AG04449 (cell line): Measurements from ENCODE around the gene PFKM.

Experiments used
- CTCF ChIA-PET: fragments of 350-600 bp; formaldehyde crosslinking; extraction: SDS; loops from one replicate; lab custom pipeline; 2021; ENCODE audit warnings: antibody characterized with exemption; lab: Yijun Ruan, JAX
- POLR2A ChIA-PET: fragments of 400-600, 350-600 bp; formaldehyde crosslinking; extraction: SDS; loops from one replicate; lab custom pipeline; 2020; ENCODE audit warnings: antibody characterized with exemption, inconsistent platforms; lab: Yijun Ruan, JAX
- DNase-seq: peaks from one replicate; pipeline ENCODE4 v3.0.0-alpha.2; 2010; ENCODE audit warnings: low read depth, low spot score
- H3K4me3 ChIP-seq: 2 replicates; pipeline ENCODE4 v1.5.1; 2011; ENCODE audit warnings: low read depth, mild to moderate bottlenecking, control low read depth, low read length
- TF ChIP-seq, protein P1 (sequence below): IDR thresholded peaks from one replicate; pipeline ENCODE4 v1.5.1; 2011; ENCODE audit warnings: mild to moderate bottlenecking, moderate library complexity, low read length, control low read depth, inconsistent platforms; ENCODE audit not compliant: insufficient read depth; ENCODE audit errors: missing control alignments

Gene PFKM

DNA sequence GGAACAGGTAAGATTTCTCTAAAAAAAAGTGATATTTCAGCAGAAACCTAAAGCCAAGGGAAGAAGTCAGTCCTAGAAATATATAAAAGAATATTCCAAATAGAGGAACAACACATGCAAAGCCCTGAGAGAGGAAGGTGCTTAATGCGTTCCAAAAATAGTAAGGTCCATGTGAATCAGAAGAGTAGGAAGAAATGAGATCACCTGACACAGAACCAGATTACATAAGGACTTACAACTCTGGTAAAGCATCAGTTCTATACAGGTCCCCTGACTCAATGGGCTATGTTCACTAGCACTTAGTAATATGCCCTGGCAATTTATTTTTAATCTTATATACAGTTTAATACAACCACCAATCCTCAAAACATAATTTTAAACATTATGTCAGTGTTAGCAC is 43.3 kb upstream of the PFKM start:
- ChIA-PET CTCF (no interaction called here), POLR2A (no interaction called here)
- TF ChIP-seq, protein P1, sequence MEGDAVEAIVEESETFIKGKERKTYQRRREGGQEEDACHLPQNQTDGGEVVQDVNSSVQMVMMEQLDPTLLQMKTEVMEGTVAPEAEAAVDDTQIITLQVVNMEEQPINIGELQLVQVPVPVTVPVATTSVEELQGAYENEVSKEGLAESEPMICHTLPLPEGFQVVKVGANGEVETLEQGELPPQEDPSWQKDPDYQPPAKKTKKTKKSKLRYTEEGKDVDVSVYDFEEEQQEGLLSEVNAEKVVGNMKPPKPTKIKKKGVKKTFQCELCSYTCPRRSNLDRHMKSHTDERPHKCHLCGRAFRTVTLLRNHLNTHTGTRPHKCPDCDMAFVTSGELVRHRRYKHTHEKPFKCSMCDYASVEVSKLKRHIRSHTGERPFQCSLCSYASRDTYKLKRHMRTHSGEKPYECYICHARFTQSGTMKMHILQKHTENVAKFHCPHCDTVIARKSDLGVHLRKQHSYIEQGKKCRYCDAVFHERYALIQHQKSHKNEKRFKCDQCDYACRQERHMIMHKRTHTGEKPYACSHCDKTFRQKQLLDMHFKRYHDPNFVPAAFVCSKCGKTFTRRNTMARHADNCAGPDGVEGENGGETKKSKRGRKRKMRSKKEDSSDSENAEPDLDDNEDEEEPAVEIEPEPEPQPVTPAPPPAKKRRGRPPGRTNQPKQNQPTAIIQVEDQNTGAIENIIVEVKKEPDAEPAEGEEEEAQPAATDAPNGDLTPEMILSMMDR: no peak
- no peak for DNase-seq
- no peak overlapping the region for H3K4me3 ChIP-seq

DNA sequence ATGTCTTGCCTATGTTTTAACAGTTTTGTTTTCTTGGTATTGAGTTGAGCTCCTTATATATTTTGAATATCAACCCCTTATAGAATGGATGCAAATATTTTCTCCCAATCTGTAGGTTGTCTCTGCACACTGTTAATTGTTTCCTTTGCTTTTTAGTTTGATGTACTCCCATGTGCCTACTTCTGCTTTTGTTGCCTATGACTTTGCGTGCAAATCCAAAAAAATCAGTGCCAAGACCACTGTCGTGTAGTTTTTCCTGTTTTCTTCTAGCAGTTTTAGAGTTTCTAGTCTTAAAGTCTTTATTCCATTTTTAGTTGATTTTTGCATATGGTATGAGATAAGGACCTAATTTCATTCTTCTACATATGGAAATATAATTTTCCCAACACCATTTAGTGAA is 42.1 kb upstream of the PFKM start:
- TF ChIP-seq, protein P1: no peak
- no peak overlapping the region for H3K4me3 ChIP-seq
- ChIA-PET POLR2A (no interaction called here), CTCF (interaction anchor here (0.9 to 1.8 kb wide), 4 partner anchors 15 to 541 kb away, joined by 3 to 8 read pairs (median 4); no protein-coding TSS in a partner anchor)
- DNase-seq: no peak

DNA sequence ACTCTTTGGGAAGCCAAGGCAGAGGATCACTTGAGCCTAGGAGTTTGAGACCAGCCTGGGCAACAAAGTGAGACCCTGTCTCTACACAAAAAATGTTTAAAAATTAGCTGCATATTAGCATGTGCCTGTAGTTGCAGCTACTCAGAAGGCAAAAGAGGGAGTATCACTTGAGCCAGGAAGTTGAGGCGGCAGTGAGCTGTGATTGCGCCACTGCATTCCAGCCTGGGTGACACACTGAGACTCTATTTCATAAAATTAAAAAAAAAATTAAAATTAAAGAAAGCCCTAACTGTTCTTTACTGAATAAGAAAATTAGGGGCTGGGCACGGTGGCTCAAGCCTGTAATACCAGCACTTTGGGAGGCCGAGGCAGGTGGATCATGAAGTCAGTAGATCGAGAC is 40.3 kb upstream of the PFKM start:
- POLR2A ChIA-PET: no interaction called here
- H3K4me3 ChIP-seq: no peak overlapping the region
- TF ChIP-seq, protein P1: no peak
- no peak for DNase-seq
- CTCF ChIA-PET: interaction anchor here (1.4 kb wide), 1 partner anchor 111 kb away, joined by 6 read pairs; no protein-coding TSS in a partner anchor

DNA sequence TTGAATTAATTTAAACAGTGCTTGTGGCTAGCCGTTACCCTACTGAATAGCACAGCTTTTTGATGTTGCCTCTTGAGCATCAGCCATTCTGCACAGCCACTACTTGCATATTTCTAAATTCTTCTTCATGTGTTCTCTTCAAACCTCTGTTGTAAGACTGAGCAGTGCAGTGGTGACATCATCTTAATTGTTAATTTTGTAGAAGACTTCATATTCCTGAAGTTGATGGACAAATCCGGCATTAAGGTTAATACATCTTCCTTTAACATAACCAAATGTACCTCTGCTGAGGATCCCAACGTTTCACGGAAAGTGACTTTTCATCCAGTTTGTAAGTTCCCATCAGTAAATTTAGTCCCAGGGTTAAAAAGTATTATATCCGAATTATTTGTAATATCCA is 38.9 kb upstream of the PFKM start:
- POLR2A ChIA-PET: no interaction called here
- no peak overlapping the region for H3K4me3 ChIP-seq
- CTCF ChIA-PET: interaction anchor here (0.9 to 1.4 kb wide), 2 partner anchors 85 to 109 kb away, joined by 3 to 6 read pairs; no protein-coding TSS in a partner anchor
- DNase-seq: no peak
- TF ChIP-seq, protein P1: no peak

DNA sequence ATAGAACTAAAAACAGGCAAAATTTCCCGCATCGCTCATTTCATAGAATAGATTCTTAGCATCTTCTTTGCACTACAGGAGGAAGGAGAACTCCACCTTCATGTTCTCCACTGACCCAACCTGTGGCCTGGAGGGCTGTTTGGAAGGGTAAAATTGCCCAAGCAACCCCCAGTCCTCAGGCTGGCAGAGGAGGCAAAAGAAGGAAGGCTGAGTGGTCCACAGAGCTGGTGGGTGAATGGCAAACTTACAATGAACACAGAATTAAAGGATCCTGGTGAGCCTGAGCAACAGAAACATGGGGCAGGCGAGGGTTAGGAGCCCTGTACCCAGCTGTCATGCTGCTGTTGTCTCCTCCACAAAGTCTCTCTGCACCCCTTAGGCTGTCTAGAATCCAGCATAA is 38.3 kb upstream of the PFKM start:
- no peak for DNase-seq
- ChIA-PET CTCF (interaction anchor here (0.9 kb wide), 1 partner anchor 84 kb away, joined by 3 read pairs; no protein-coding TSS in a partner anchor), POLR2A (no interaction called here)
- TF ChIP-seq, protein P1: no peak
- H3K4me3 ChIP-seq: no peak overlapping the region

DNA sequence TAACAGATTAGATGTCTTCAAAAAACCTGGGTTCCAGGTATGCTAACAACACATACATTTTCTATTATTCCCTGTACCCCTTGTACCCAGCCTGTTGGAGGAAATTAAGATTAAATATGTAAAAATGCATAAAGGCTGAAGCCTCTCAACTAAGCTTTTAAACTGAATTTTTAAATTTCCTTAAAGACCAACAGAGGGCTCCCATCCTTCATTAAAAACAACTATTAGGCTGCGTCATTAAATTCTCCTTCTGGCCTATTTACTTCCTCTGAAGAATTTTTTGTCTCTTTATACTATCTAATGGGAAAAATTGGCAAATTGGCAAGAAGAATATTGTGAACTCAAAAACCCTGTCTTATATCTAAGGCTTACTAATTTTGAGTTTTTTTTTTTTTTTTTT is 35.1 kb upstream of the PFKM start:
- H3K4me3 ChIP-seq: no peak overlapping the region
- TF ChIP-seq, protein P1: no peak
- CTCF ChIA-PET: interaction anchor here (0.8 to 2.3 kb wide), 9 partner anchors 9 to 534 kb away, joined by 3 to 17 read pairs (median 6); no protein-coding TSS in a partner anchor
- no peak for DNase-seq
- POLR2A ChIA-PET: no interaction called here
